HG03280 (cell line): Measurements from ENCODE around the gene PSKH1.
"Not testable (repeated sequence)": the region's sequence is repeated elsewhere in the genome, so short reads cannot be mapped to it uniquely, and the experiment has no call there.

ENCODE experiments used
- ATAC-seq: cut with Tn5 transposase; IDR thresholded peaks from one replicate; pipeline ENCODE4 v1.9.1; 2021; ENCODE audit warnings: mild to moderate bottlenecking, moderate library complexity; ENCODE audit not compliant: unreplicated experiment

PSKH1 gene

DNA sequence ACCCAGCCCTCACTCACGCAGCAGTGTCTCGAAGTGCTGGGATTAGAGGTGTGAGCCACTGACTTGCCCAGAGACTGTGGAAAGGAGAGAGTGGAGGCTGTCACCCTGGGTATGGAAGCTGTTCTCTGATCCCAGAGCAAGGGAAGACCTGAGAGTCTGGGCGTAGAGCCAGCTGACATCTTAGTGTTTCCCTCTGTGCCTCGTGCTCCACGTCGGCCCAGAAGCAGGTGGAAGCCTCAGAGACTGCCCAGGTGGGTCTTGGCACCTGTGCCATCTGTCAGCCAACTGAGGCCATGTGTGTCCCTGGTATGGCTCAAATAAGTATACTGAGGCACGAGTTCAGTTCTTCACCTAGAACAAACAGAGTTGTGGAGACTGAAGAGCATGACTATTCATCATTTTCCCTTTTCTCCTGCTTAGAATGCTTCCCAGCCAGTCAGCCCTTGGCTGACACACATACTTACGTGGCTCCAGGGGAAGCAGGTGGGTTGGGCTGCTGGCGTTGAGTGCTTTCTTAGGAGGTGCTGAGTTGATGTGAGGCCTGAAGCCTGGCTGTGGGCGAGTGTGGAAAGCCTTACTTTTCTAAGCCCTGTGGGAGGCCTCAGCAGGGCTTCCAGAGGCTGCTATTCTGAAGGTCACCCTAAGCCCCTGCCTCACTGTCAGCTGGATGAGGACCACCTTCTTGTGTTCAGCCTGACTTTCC, 30.5 kb downstream of the PSKH1 start:
- ATAC-seq = no peak

DNA sequence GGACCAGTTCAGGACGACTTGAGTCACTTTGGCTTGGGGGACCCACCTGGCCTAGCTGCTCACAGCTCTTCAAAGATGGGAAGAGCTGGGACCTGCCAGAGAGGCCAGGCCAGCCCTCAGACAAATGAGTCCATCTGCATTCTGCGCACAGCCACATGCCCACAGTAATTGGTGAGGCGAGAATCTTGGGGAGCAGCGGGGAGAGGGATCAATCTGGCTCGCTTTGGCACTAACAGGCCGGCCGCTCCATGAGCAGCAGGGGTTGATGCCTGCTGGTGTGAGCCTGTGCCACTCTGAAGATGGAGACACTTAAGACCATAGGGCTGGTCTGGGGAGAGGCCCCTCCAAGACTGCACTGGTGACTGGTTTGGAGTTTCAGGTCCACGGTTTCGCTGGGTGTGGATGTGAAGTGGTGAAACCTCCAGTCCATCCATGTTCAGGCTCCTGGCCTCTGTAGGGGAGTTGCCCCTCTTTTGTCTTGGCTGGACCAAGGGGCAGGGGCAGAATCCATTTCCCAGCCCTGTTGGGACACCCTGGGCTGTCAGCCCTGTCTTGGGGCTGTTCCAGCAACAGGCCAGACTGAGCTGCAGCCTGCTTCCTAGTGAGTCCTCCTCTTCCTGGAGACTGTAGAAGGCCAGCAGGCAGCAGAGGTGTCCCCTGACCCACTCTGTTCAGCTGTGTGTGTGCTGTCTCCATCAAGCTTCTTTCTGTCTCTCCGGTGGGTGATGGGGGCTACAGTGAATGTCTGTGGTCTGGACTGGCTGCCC, 31.3 kb downstream of the PSKH1 start:
- ATAC-seq = no peak

GRCh38 chr16:67926181-67926750, 33.2 kb downstream of the PSKH1 start:
- no peak for ATAC-seq

DNA sequence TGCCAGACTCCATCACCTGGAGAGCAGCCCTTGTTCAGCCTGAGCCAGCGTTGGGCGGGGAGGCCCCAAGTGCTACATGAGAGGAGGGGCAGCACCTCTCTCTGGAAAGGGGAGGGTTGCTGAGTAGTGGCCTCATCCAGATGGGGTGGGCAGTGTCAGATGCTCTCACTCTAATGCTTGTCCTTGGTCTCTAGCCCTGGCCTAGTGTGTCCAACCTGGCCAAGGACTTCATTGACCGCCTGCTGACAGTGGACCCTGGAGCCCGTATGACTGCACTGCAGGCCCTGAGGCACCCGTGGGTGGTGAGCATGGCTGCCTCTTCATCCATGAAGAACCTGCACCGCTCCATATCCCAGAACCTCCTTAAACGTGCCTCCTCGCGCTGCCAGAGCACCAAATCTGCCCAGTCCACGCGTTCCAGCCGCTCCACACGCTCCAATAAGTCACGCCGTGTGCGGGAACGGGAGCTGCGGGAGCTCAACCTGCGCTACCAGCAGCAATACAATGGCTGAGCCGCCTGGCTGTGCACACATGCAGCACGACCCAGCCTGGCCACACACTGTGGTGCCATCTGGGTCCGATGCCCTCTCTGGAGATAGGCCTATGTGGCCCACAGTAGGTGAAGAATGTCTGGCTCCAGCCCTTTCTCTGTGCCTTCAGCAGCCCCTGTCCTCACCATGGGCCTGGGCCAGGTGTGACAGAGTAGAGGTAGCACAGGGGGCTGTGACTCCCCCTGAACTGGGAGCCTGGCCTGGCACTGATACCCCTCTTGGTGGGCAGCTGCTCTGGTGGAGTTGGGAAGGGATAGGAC, 34.3 kb downstream of the PSKH1 start:
- no peak for ATAC-seq

DNA sequence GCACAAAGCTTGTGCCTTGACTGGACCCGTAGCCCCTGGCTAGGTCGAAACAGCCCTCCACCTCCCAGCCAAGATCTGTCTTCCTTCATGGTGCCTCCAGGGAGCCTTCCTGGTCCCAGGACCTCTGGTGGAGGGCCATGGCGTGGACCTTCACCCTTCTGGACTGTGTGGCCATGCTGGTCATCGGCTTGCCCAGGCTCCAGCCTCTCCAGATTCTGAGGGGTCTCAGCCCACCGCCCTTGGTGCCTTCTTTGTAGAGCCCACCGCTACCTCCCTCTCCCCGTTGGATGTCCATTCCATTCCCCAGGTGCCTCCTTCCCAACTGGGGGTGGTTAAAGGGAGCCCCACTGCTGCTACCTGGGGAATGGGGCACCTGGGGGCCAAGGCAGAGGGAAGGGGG, 35.1 kb downstream of the PSKH1 start:
- ATAC-seq = no peak

DNA sequence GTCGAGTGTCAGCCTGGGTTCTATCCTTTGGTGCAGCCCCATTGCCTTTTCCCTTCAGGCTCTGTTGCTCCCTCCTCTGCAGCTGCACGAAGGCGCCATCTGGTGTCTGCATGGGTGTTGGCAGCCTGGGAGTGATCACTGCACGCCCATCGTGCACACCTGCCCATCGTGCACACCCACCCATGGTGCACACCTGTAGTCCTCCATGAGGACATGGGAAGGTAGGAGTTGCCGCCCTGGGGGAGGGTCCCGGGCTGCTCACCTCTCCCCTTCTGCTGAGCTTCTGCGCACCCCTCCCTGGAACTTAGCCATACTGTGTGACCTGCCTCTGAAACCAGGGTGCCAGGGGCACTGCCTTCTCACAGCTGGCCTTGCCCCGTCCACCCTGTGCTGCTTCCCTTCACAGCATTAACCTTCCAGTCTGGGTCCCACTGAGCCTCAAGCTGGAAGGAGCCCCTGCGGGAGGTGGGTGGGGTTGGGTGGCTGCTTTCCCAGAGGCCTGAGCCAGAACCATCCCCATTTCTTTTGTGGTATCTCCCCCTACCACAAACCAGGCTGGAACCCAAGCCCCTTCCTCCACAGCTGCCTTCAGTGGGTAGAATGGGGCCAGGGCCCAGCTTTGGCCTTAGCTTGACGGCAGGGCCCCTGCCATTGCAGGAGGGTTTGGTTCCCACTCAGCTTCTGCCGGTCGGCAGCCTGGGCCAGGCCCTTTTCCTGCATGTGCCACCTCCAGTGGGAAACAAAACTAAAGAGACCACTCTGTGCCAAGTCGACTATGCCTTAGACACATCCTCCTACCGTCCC, 35.7 kb downstream of the PSKH1 start:
- ATAC-seq = no peak

- no peak for ATAC-seq
Measured at GRCh38 chr16:67930191-67930590, 37.1 kb downstream of the PSKH1 start.

- no peak for ATAC-seq
Measured at GRCh38 chr16:67930678-67931211, 37.7 kb downstream of the PSKH1 start.

- ATAC-seq = no peak
Measured at GRCh38 chr16:67931712-67932461, 38.8 kb downstream of the PSKH1 start, which contains the start of gene CTRL. TSS of gene CTRL (minus strand) at chr16:67931862. CDS start at chr16:67931852, 10 bp downstream.

DNA sequence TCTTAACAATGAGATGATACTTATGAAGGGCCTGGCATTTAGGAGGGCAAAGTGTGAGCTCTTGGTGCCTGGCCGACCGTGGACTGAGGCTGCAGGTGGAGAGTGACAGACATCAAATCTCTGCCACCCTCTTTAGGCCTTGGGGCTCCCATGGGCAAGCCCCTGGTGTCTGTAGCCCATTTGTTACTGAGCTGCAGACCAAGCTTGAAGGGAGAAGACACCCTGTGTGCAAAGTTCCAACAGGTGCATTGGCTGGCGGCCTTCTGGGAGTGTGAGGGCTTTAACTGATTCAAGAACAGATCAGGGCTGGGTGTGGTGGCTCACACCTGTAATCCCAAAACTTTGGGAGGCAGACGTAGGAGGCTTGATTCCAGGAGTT, 39.4 kb downstream of the PSKH1 start:
- ATAC-seq = no peak

DNA sequence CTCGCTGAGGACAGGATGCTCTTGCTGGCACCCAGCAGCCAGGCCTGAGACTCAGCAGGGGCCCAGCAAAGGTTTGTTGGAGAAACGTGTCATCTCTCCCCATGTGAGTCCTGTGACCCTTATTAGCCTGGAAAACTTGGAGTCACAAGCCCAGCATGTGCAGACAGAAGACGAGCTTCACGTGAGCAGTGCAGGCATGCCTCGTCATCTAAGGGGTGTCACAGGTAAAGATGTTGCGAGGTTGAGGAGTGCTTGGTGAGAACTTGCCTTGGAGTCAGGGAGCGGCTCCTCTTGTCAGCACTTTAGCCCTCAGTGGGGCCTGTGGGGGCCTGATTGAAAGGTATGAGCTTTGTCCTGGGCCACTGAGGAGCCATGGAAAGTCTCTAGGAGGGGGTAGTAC, 40.8 kb downstream of the PSKH1 start:
- ATAC-seq = no peak

DNA sequence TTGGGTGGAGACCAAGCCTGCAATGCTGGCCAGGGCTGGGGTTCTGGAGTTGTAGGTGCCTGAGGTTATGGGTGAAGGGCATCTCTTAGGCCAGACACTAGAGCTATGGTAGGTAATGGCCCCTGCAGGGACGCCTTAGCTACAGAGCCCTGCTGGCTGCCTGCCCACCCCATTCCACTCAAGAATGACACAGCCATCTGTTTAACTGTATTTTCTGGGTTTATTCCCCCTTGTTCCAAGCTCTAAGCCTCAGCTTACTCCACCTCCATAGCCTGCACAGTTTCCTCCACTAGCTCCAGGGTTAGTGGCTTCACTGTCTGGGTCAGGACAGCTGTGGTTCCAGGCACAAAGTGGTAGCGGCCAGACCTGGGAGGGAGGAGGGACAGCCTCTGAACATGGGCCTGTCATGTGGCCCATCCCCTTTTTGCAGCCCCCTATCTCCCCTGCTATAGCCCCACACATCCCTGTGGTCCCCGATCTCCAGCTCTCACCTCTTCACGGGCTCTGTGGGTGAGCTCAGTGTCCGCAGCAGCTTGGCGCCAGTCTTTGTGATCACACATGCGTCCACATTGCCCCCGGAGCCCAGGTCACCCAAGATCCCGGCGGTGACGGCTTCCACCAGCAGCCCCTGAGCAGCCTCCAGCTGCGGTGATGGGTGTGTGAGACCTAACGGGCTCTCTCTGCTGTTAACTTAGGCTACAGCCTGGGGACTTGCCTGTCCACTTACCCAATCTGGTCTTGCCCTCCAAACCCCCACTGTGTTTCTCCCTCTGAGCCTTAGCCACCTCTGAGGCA, 41.4 kb downstream of the PSKH1 start:
- ATAC-seq = no peak

DNA sequence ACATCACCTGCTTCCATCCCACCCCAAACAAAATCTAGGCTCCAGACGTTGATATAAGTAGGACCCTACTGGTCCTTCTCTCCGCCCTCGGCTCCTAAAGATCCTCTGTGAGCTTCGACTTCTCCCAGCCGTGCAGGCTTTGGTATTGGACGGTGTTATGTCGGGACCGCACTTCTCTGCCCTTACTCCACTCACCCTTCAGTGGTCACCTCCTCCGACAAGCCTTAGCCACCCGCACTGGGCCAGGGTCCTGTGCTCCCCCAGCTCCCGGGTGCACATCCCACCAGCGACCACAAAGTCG, 42.0 kb downstream of the PSKH1 start:
- ATAC-seq = no peak

GRCh38 chr16:67935402-67936123, 42.5 kb downstream of the PSKH1 start:
- ATAC-seq = peak; percentile 91

- no peak for ATAC-seq
Measured at GRCh38 chr16:67936124-67936879, 43.2 kb downstream of the PSKH1 start, which contains the start of gene PSMB10. TSS of gene PSMB10 (minus strand) at chr16:67936850. CDS start at chr16:67936749, 101 bp downstream.

DNA sequence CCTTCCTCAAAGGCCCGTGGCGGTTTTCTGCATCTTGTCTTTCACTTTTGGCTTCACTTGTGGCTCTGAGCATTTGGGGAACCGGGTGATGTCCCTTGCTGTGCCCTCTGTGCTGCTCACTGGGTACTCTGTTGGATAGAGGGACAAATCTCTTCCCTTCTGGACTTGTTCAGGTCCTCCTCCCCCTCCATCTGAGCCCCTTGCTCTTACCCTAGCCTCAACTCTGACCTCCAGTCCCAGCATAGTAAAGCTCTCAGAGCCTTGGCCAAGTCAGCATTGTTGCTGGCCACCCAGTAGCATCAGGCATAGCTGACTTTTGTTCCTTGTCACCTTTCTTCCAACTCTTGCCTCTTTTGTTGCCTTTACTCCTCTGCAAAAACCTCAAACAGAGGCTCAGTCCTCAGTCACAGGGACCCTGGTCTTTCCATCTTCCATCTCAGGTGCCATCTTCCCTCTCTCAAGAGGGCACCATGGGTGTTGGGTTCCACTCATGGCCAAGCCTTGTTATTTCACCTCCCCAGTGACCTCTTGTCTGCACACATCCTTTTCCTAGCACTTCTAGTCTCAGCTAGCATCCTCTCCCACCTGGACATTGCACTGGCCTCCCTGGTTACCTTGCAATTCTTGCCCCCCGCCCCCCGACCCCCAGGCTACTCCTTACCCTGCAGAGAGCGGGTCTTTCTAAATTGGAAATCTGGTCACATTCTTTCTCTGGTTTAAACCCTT, 44.0 kb downstream of the PSKH1 start:
- peak; percentile 44 for ATAC-seq

GRCh38 chr16:67937713-67938112, 44.7 kb downstream of the PSKH1 start:
- not testable (repeated sequence) for ATAC-seq
